Stomach (tissue), 9 donors: ENCODE data around the gene GBA3. TPM values are rescaled to one million over a fixed set of nuclear protein-coding genes. Genes with fewer than 3 reads are reported as not detected.

Experiments used
- DNase-seq, 2 donors: peaks; one replicate each; pipeline versions ENCODE4 v3.0.0 to v3.0.0-alpha.2; 2013 to 2019
- H3K27ac ChIP-seq, 5 donors: fragments of 200-600 bp in 4 of 5; sonication (generic) in 4 of 5; one replicate each; pipeline ENCODE4 v1.5.1; 2013 to 2019; ENCODE audit warnings: mild to moderate bottlenecking in 1 of 5, moderate library complexity in 1 of 5
- H3K27me3 ChIP-seq, 3 donors: fragments of 200-600 bp; sonication (generic); one replicate each; pipeline ENCODE4 v1.5.1; 2017 to 2019; ENCODE audit warnings: mixed run types in 1 of 3
- H3K36me3 ChIP-seq, 4 donors: fragments of 200-600 bp; sonication (generic); 1 replicate in 3 of 4; 2 replicates in 1 of 4; pipeline ENCODE4 v1.5.1; 2016 to 2019
- H3K4me1 ChIP-seq, 4 donors: fragments of 200-600 bp; sonication (generic); one replicate each; pipeline ENCODE4 v1.5.1; 2016 to 2019
- H3K4me3 ChIP-seq, 4 donors: fragments of 200-600 bp; sonication (generic) in 3 of 4; one replicate each; pipeline ENCODE4 v1.5.1; 2016 to 2019; ENCODE audit warnings: mild to moderate bottlenecking in 1 of 4
- H3K9me3 ChIP-seq, 4 donors: fragments of 200-600 bp; sonication (generic); one replicate each; pipeline ENCODE4 v1.5.1; 2016 to 2019
- EP300 ChIP-seq: sonication (generic); formaldehyde crosslinking; IDR thresholded peaks from one replicate; pipeline ENCODE4 v1.6.1; 2017; ENCODE audit warnings: antibody characterized with exemption
- POLR2A ChIP-seq, 4 donors: fragments of 450-650 bp; IDR thresholded peaks; one replicate each; pipeline ENCODE4 v1.6.1; 2016; ENCODE audit warnings: antibody characterized with exemption in 4 of 4, control low read depth in 2 of 4, mild to moderate bottlenecking in 1 of 4, moderate library complexity in 1 of 4
- POLR2AphosphoS5 ChIP-seq, 3 donors: sonication (generic); formaldehyde crosslinking; IDR thresholded peaks; one replicate each; pipeline ENCODE4 v1.6.1; 2016; ENCODE audit warnings: antibody characterized with exemption in 3 of 3
- WGBS, 5 donors: extraction: QIAGEN DNeasy Blood & Tissue Kit in 3 of 5; methylation state at CpG; one replicate each; pipeline versions ENCODE4 v1.1.5 to v1.1.7; 2013 to 2018; 5-methylcytosine and 5-hydroxymethylcytosine counted together
- intact Hi-C: fragments of 100-400 bp; cut with DNase I; formaldehyde crosslinking; loops from one replicate; pipeline ENCODE4 v1.15.1; 2023; ENCODE audit warnings: low total_unique reads
- polyA plus RNA-seq, 3 donors: library from polyadenylated mRNA; stranded (reverse); fragments of 200-250 nt; gene quantifications; one replicate each; pipeline ENCODE4 v1.2.3, GENCODE V29; 2013
- total RNA-seq, 5 donors: library from RNA; depleted of rRNA; stranded (reverse); fragments of >200 nt; gene quantifications; one replicate each; pipeline versions ENCODE4 v1.1.0 to v1.2.3, GENCODE V29; 2014 to 2016
- TF ChIP-seq, protein P1 (sequence below), 7 experiments: fragments of 450-650 bp in 4 of 7; fragments of 200-600 bp in 3 of 7; sonication (generic) in 3 of 7; IDR thresholded peaks; one replicate each; pipeline ENCODE4 v1.5.1; 2016 to 2019; ENCODE audit warnings: antibody characterized with exemption in 7 of 7, control low read depth in 2 of 7, mild to moderate bottlenecking in 1 of 7
- donor health status: healthy with polysubstance abuse.
- donor health status: Bipolar disorder and iron deficiency.
- donor health status: healthy.

Gene GBA3
- total and polyA plus RNA-seq, 8 donors = 0.10 to 13.0 (median 2.8) TPM; not detected in 5

DNA sequence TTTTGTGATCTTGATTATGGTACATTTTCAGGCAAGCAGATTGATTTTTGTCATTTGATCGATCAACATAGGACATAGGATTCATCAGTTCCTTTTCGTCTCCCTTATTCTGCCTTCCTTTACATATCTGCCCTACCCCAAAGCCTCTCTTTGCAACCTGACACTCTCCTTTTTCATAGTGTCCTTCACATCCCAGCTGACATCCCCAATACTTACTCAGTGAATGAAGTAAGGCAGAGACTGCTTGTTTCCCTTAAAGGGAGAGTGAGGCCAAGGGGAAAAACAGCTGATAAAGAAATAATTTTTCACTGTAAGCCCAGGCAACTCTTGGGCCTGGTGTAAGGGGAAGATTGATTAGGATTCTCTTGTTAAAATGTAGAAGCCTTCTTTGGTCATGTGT lies 69.8 kb downstream of the GBA3 start:
- Histone ChIP-seq H3K4me3 (no peak overlapping the region), H3K9me3 (no peaks in the 10 kb centered on the region), H3K36me3 (no peaks in the 10 kb centered on the region), H3K4me1 (no peaks in the 10 kb centered on the region), H3K27ac (no peak overlapping the region), H3K27me3 (no peaks in the 10 kb centered on the region)
- 62 to 76% (median 71%) methylated on average over 2 of the region's 2 CpGs for WGBS, 5 donors
- no peak for TF ChIP-seq EP300
- TF ChIP-seq, protein P1, sequence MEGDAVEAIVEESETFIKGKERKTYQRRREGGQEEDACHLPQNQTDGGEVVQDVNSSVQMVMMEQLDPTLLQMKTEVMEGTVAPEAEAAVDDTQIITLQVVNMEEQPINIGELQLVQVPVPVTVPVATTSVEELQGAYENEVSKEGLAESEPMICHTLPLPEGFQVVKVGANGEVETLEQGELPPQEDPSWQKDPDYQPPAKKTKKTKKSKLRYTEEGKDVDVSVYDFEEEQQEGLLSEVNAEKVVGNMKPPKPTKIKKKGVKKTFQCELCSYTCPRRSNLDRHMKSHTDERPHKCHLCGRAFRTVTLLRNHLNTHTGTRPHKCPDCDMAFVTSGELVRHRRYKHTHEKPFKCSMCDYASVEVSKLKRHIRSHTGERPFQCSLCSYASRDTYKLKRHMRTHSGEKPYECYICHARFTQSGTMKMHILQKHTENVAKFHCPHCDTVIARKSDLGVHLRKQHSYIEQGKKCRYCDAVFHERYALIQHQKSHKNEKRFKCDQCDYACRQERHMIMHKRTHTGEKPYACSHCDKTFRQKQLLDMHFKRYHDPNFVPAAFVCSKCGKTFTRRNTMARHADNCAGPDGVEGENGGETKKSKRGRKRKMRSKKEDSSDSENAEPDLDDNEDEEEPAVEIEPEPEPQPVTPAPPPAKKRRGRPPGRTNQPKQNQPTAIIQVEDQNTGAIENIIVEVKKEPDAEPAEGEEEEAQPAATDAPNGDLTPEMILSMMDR (IDR thresholded peaks at IDR 0.05) = no peak
- no peak for TF ChIP-seq POLR2AphosphoS5 (IDR thresholded peaks at IDR 0.05)
- TF ChIP-seq POLR2A (IDR thresholded peaks at IDR 0.05) = no peak
- intact Hi-C loops = no loop called here
- DNase-seq = no peak

DNA sequence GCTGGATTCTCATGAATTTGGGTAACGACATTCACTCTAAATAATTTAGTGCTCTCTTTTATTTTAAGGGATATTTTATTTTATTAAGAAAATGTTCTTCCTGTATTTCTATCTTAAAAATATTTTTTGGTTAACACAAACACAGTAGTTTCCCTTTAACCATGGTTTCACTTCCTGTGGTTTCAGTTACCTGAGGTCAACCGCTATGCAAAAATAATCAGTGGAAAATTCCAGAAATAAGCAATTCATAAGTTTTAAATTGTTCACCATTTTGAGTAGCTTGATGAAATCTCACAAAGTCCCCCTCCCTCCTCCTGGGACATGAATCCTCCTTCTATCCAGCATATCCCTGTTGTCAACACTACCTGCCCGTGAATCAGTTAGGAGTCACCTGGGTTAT lies 71.4 kb downstream of the GBA3 start:
- H3K27me3 ChIP-seq = no peaks in the 10 kb centered on the region
- no peak for DNase-seq
- 74 to 79% (median 79%) methylated on average over 3 of the region's 3 CpGs for WGBS, 5 donors
- H3K4me1 ChIP-seq = no peaks in the 10 kb centered on the region
- H3K9me3 ChIP-seq = no peaks in the 10 kb centered on the region
- TF ChIP-seq POLR2AphosphoS5 (IDR thresholded peaks at IDR 0.05) (no peak), POLR2A (IDR thresholded peaks at IDR 0.05) (no peak), EP300 (no peak)
- TF ChIP-seq, protein P1 (IDR thresholded peaks at IDR 0.05) = no peak
- intact Hi-C loops = no loop called here
- H3K4me3 ChIP-seq = no peak overlapping the region
- no peak overlapping the region for H3K27ac ChIP-seq
- no peaks in the 10 kb centered on the region for H3K36me3 ChIP-seq

DNA sequence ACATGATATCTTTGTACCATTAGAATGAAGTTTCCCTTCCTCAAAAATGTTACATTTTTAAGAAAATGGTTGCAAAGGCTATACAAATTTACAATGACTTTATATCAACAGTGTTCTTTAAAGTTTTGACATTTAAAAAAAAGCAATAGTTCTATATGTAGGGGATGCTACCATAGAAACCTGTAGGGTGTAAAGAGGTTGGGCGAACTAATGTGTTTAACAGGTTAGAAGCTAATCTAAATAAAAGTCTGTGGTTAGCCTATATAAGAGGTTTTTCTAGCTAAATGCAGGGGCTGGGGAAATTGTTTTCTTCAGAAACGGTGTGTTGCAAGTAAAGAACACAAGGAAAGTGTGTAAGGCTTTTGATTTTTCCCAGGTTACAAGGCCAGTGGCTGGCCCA lies 73.3 kb downstream of the GBA3 start:
- TF ChIP-seq, protein P1 (IDR thresholded peaks at IDR 0.05) = no peak
- TF ChIP-seq POLR2AphosphoS5 (IDR thresholded peaks at IDR 0.05) (no peak), POLR2A (IDR thresholded peaks at IDR 0.05) (no peak)

DNA sequence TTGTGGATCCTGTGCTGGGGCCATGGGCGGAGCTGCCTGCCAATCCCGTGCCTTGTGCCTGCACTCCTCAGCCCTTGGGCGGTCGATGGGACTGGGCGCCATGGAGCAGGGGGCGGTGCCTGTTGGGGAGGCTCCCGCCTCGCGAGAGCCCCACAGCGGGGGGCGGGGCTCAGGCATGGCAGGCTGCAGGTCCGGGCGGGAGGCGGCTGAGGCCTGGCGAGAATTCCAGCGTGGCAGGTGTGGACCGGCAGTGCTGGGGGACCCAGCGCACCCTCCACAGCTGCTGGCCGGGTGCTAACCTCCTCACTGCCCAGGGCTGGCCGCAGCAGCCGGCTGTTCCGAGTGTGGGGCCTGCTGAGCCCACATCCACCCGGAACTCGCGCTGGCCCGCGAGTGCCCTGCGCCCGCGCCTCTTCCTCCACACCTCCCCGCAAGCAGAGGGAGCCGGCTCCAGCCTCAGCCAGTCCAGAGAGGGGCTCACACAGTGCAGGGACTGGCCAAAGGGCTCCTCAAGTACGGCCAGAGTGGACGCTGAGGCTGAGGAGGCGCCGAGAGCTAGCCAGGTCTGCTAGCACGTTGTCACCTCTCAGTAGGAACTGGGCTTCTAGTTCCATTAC lies 85.9 kb downstream of the GBA3 start:
- Histone ChIP-seq H3K4me3 (no peak overlapping the region), H3K4me1 (no peaks in the 10 kb centered on the region), H3K9me3 (peaks cover 0 to 13% (median 10%) of the 10 kb centered on the region in 4 donors), H3K27ac (no peak overlapping the region), H3K27me3 (no peaks in the 10 kb centered on the region), H3K36me3 (no peaks in the 10 kb centered on the region)
- intact Hi-C loops = no loop called here
- TF ChIP-seq EP300 = no peak
- no peak for TF ChIP-seq POLR2A (IDR thresholded peaks at IDR 0.05)
- TF ChIP-seq POLR2AphosphoS5 (IDR thresholded peaks at IDR 0.05) = no peak
- TF ChIP-seq, protein P1 (IDR thresholded peaks at IDR 0.05) = no peak
- WGBS, 5 donors = 92 to 98% (median 95%) methylated on average over 19 to 37 of the region's 37 CpGs
- no peak for DNase-seq

More for the DNA sequence above, 73.3 kb downstream of the GBA3 start:
- no peak for DNase-seq
- no peak overlapping the region for H3K27ac ChIP-seq
- no peak overlapping the region for H3K4me3 ChIP-seq
- intact Hi-C loops = no loop called here
- H3K4me1 ChIP-seq = no peaks in the 10 kb centered on the region
- 70 to 79% (median 74%) methylated on average over 2 of the region's 2 CpGs for WGBS, 5 donors
- H3K27me3 ChIP-seq = no peaks in the 10 kb centered on the region
- H3K9me3 ChIP-seq = peaks cover 0 to 4% (median 0%) of the 10 kb centered on the region in 4 donors
- no peaks in the 10 kb centered on the region for H3K36me3 ChIP-seq
